ENCODE results near the gene CEP85L. TPM values are rescaled to one million over a fixed set of nuclear protein-coding genes. Genes with fewer than 3 reads are reported as not detected.

Gene CEP85L
- total RNA-seq, 1 experiment from 2014 or later = 4.9 TPM

- POLR2A ChIA-PET = no interaction called here
- TF ChIP-seq ZFX (IDR thresholded peaks at IDR 0.05) (no peak), YY1 (IDR thresholded peaks at IDR 0.05; ENCODE audit: extremely low read depth, insufficient replicate concordance, low read depth, low read length) (no peak), ZNF274 (IDR thresholded peaks at IDR 0.05; ENCODE audit: low read depth, low read length) (no peak), POLR2A (IDR thresholded peaks at IDR 0.05; ENCODE audit: borderline replicate concordance, extremely low read depth, insufficient read depth, insufficient read length) (no peak), ELF1 (IDR thresholded peaks at IDR 0.05; ENCODE audit: borderline replicate concordance, low read depth) (no peak), JUND (IDR thresholded peaks at IDR 0.05) (no peak), MAX (IDR thresholded peaks at IDR 0.05) (no peak), CTCF (IDR thresholded peaks at IDR 0.05 in 2 of 3, conservative IDR thresholded peaks at IDR 0.05 in 1 of 3; ENCODE audit: borderline replicate concordance in 1 of 3, insufficient read depth in 1 of 3, low read depth in 2 of 3, low read length in 2 of 3) (no peak), SP1 (IDR thresholded peaks at IDR 0.05; ENCODE audit: low read depth) (no peak), REST (IDR thresholded peaks at IDR 0.05; ENCODE audit: low read depth) (no peak)
- no peaks in the 10 kb centered on the region for H4K20me1 ChIP-seq (ENCODE audit: insufficient read depth)
- no peak overlapping the region for H3K4me2 ChIP-seq (ENCODE audit: low read length)
- no peak overlapping the region for H3K4me3 ChIP-seq (replicated peaks in 1 of 2; ENCODE audit: low read depth in 1 of 2, low read length in 2 of 2)
- RAD21 ChIA-PET (ENCODE audit: low non-redundant PET in 1 of 2, low total read pairs in 2 of 2, uncharacterized antibody in 2 of 2, unreplicated experiment in 2 of 2) = no interaction called here
- DNase-seq (ENCODE audit: low read depth, low spot score) = no peak
- 0 out of 2 replicates have a peak, but pooled peaks cover 4% of the 10 kb centered on the region for H3K79me2 ChIP-seq (ENCODE audit: insufficient read depth, low read length)
- no peak overlapping the region for H2AFZ ChIP-seq (ENCODE audit: low read depth, low read length, poor library complexity, severe bottlenecking)
- no peak overlapping the region for H3K27ac ChIP-seq (ENCODE audit: low read depth, low read length)
- H3K9me2 ChIP-seq (ENCODE audit: insufficient read depth) = no peaks in the 10 kb centered on the region
- ATAC-seq = no peak
- H3K9me3 ChIP-seq (ENCODE audit: control insufficient read depth in 1 of 2, insufficient read depth in 1 of 2, low read depth in 1 of 2, low read length in 2 of 2) = no peaks in the 10 kb centered on the region; a peak in 1 of 4 replicates
- H3K9ac ChIP-seq (ENCODE audit: low read length) = no peak overlapping the region
- CTCF ChIA-PET = no interaction called here
- H3K36me3 ChIP-seq (ENCODE audit: control insufficient read depth in 1 of 2, insufficient read depth in 2 of 2, low read length in 2 of 2) = no peaks in the 10 kb centered on the region
- intact Hi-C loops (cut with micrococcal nuclease) = no loop called here
- no peaks in the 10 kb centered on the region for H3K27me3 ChIP-seq (ENCODE audit: insufficient read depth, low read length)
- BruUV-seq (replicated peaks) = no TSS peak
- no peaks in the 10 kb centered on the region for H3K4me1 ChIP-seq (ENCODE audit: control insufficient read depth in 1 of 2, insufficient read depth in 2 of 2, low read length in 2 of 2)
Measured at GRCh38 chr6:118611334-118611733, 40.1 kb downstream of the CEP85L start.

Data from HCT116 (cell line).